ENCODE results near the gene RBMS1.
"Not testable (repeated sequence)": the region's sequence is repeated elsewhere in the genome, so short reads cannot be mapped to it uniquely, and the experiment has no call there.

RBMS1 gene

DNA sequence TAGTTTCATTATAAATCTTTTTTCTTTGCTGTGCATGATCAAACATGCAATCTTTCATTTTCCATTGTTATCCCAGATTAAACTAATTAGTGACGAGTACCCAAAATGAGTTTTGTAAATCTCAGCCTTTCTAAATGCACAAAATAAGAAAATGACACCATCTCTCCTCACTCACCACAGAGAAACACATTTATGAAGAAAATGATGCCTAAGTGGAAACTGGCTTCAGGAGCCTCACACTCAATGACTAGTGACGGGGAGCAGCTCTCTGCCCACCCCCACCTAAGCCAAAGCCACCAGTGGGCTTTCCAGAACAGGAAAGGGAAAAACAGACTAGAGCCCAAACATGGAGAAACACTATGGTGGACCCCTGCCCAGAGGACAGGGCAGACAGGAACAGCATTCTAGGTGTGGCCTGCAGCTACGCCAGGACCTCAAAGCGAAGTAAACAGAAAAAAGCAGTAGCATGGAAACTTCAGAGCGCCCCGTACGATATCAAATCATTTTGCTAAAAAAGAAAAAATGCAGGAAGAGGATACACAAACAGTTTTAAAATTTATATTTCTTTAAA lies 113.5 kb downstream of the RBMS1 start:
- no peak for DNase-seq (ENCODE audit: low spot score)

DNA sequence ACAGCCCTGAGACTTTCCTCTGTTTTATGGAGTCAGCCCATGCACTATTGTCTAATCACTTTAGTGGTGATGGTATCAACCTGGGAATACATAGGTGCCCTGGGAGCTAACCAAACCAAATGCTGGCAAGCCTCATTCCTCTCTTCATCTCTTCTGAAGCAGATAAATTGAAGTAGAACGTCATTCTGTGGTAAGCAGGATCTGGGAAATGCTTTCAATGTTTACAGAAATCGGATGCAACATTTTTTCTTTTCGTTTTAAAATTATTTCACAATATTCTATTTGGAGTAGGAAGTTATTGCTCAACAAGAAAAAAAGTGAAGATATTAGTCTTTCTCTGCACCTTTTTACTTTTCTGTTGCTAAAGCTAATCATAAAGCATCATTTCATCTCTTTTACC lies 114.2 kb downstream of the RBMS1 start:
- no peak for DNase-seq (ENCODE audit: low spot score)

DNA sequence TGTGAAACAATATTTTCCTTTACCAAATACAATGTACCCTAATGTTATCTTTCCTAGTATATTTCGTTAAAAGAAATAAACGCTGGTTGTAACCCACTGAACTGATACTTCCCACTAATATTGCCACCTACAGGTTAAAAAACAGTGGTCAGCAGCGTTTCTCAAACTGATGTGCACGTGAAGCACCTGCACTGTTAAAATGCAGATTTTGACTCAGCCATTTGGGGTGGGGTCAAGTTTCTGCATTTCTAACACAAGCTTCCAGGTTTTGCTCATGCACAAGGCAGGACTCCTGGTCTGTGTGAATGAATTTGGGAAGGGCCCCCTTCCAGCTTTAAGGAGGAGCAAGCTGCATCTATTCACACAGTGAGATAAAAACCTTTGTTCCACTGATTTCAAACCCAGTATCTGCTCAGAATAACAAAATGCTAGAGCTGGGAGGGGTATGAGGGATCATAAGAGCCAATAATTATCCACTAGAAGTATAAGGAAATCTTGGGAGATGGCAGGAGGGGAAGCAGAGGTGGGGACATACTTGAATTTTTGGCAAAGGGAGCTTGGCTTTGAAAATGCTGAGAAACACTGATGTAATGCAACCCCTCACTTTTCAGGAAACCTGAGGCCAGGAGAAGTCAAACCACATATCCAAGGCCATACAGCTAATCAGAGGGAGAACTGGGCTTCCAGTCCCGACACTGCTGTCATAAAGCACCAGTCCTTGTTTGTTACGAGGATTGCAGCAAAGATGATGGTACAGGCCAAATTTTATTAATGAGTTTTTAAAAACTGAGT lies 116.2 kb downstream of the RBMS1 start:
- no peak for DNase-seq (ENCODE audit: low spot score)

DNA sequence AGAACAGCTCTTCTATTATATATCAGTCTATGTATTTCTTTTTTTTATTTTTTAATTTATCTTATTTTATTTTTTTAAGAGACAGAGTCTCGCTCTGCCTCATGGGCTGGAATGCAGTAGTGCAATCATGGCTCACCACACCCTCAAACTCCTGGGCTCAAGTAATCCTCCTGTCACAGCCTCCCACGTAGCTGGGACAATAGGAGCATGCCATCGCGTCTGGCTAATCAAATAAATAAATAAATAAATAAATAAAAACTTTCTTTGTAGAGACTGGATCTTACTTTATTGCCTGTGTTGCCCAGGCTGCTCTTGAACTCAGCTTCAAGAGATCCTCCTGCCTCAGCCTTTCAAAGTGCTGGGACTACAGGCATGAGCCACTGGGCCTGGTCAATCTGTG lies 117.0 kb downstream of the RBMS1 start:
- DNase-seq (ENCODE audit: low spot score) = no peak

DNA sequence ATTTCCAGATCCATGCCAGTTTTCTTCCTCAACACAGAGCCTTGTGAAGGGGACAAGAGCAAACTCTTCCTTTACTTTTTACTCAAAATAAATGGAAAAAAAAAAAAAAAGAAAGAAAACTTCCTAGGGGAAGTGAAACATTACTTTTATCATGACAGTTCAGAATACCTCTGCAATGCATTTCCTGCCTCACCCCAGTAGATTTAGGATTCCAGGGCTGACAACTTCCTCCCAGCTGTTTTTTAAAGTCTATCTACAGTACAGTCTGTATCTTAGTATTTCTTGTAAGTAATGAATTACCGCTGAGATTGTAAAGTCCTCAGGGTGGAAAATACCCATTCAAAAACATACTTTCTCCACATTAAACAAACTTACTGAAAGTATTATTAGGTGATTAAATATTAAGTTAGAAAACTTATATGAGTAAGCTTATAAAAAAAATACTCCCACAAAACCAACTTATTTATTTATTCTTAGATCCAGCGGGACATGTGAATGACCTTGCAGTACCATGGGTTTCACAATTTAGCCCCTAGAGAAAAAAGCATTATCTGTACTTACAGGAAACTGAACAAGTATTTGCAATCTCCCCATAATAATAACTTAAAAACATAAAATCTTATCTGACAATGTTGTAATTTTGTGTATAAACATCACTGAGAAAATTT lies 117.7 kb downstream of the RBMS1 start:
- DNase-seq (ENCODE audit: low spot score) = no peak

DNA sequence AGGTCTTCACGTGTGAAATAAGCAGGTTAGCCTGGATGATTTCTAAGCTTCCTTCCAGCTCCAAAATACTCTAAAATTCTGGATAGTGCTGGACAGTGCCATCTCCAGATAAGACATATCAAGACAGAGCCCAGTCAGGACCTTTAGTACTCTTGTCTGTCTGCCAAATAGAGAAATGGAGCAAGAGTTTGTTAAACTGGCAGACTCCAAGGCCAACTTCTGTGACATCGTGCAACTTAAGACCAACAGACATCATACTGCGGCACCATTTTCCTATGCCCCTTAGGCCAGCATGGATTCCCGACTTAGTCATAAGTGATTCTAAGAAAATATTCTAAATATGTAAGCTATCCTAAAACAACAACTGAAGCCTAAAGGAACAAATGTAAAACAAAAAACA lies 118.6 kb downstream of the RBMS1 start:
- no peak for DNase-seq (ENCODE audit: low spot score)

DNA sequence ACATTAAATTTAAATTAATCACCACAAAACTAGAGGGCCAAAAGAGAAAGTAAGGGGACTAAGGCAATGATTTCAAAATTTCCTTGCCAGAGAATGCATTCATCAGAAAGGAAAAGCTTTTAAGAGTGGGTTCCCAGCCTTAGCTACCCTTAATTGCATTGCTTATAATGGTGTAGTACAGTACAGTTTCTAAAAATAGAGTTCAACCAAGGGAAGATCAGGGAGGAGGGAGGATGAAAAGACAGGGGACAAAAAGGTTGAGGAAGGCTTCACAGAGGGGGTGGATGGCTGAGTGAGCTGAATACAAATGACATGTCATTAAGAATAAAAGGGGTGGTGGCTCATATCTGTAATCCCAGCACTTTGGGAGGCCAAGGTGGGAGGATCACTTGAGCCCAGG lies 119.9 kb downstream of the RBMS1 start:
- no peak for DNase-seq (ENCODE audit: low spot score)

DNA sequence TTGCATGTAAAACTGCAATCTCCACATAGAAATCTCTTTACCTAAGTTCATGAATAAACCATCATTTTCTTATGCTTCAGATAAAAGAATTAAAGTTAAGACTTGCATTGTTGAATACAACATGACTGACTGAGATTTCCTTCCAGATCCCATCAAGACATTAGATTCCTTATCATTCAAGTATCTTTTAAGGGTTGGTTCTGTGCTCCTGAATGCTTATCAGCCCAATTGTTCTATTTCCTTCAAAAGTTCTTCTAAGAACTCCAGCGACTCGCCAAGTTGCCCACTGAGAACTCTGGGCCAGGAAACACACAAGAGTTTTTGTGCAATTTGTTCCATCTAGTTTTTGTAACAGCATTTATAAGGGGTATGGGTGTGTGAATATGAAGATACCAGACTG lies 120.3 kb downstream of the RBMS1 start:
- DNase-seq (ENCODE audit: low spot score) = no peak

DNA sequence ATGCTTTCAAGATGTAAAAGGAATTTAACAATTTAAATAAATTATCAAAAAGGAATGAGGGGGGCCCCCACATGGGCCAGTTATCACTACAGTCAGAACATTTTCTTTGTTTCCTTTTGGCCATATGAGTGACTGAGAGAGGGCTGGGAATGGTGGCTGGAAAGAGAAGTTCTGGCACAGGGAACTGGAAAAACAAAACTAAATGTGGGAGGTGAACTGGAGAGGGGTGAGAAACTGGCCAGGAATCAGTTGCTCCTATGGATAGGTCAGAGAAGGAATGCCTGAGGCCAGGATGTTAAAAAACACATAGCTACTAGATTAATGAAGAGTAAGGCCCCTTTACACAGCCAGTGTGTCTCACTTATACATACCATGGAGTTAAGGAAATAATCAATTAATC lies 121.0 kb downstream of the RBMS1 start:
- DNase-seq (ENCODE audit: low spot score) = no peak

DNA sequence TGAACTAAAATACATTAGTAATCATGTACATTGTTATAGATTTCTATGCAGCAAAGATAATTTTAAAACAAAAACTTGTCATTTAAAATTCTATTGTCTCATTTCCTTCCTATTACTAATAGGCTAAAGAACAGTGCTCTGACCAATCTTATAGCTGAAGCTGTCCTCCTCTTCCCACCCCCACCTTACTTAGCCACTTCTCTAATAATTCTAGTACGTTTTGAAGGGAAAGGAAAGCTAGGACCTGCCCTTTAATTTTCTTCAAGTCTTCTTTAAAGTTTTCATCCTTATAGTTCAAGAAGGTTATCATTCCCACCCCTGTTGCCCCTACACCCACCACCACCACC lies 121.6 kb downstream of the RBMS1 start:
- no peak for DNase-seq (ENCODE audit: low spot score)

DNA sequence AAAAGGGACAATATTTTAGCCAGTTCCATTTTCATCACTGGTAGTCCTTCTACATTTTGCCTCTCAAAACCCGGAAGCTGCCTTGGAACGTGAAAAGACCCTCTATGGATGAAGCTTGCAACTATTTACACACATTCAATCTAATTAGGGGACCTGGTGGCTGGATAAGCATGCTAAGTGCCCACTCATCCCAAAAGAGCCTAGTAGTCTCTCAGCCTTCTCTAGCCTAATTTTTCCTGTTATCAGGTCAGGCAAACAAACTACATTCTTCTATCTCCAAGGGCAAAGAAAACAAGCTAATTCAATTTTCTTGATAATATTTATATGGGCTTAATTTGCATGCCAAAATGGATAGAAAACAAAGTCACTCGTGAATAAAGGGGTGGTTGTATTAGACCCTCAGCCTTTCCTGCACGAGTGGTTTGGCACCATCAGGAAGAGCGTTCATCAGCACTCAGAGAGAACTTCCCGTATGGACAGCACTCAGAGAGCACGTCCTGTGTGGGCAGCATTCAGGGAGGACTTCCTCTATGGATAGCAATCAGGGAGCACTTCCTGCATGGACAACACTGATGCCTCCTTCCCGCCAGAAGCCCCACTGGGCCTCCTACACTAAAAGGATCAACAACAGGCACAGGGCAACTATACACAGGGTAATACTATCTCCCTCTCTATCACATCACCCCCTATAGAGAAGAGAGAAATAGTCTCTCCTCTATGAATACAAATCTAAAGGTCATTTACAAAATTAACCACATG lies 122.2 kb downstream of the RBMS1 start:
- DNase-seq (ENCODE audit: low spot score) = no peak

DNA sequence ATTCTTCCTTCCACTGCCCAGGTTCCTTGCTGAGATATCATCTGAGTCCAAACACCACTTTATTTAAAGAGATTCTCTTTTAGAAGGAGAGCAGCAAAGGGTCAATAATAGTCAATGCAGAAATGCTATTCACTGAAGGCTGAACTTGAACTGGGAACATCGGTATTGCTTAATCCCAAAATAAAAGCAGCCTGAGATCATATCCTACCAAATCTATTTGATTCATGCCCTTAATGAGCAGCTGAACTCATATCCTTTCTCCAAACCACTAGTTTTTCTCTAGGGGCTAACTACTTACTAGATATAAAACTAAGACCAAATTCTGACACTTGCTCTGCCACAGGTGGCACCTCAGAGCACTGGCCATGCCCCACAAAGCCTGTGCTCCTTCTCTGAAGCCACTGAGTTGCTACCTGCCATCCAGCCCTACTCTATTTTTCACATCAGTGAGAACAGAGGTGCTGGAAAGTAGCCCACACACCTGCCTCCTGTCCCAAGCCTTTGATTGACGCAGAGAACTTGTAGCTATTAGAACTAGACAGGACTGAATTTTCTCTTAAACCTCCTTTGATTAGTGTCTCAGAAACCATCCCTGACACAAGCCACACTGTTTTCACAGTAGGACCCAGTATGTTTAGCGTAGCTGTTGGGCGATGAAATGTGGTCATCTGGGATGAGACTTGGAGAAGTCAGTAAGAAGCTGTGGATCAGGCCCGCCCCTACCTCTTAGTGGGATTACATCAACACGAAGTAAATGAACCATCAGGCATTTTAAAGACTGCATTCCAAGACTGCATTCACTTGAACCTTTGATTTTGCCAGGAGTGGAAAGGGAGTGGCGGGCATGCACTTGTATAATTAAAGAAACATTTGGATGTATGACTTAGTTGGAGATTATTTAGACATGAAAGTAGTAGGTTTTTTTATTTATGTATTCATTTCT lies 124.3 kb downstream of the RBMS1 start:
- DNase-seq (ENCODE audit: low spot score) = no peak

DNA sequence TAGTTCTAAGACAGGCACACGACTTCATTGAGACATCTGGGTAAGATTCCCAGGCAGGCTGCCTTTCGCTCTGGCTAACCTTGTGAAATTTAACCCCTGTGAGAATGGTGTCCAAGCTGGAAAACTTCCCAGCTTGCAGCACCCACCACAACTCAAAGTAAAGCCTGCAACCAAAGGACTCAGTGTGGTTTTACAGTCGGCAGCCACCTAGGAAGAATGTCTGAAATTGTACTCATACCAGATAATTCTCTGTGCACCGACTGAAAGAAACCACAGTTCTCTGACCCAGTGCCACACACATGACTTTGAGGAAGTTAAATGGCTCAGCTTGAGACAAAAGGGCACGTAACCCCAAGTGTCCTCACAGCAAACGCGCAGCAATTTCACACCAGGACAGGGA lies 125.7 kb downstream of the RBMS1 start:
- no peak for DNase-seq (ENCODE audit: low spot score)

DNA sequence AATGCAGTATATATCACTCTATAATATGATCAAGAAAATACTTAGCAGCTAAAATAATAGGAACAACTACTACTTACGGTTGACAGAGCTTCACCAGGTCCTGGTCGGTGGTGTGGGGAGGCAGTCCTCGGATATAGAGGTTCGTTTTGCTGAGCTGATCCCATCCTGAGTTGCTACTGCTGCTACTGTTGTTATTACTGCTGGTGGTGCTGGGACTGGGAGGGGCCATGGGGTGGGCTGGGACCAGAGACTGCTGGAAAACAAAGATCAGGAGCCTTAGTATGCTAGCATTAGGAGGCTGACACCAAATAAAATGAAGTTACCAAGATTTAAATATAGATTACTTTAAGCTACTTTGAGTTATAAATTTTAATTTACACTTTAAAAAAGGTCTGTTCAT lies 126.5 kb downstream of the RBMS1 start:
- DNase-seq (ENCODE audit: low spot score) = not testable (repeated sequence)

DNA sequence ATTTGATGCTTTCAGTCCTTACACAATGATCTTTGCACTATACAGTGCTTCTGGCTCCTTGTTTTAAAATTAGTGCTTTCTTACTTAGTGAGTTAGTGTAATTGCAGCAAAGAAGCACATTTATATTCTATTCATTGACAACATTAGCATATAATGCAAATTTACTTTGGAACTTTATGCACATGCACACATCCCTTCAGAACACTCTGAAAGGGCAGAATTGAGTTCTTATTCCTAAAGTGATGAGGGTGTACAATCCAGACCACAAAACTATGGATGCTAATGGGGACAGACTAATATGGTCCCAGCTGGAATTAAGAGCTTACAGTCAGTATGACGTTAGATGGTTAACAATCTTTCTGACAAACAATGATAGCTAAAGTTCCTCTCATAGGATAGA lies 127.1 kb downstream of the RBMS1 start:
- no peak for DNase-seq (ENCODE audit: low spot score)

DNA sequence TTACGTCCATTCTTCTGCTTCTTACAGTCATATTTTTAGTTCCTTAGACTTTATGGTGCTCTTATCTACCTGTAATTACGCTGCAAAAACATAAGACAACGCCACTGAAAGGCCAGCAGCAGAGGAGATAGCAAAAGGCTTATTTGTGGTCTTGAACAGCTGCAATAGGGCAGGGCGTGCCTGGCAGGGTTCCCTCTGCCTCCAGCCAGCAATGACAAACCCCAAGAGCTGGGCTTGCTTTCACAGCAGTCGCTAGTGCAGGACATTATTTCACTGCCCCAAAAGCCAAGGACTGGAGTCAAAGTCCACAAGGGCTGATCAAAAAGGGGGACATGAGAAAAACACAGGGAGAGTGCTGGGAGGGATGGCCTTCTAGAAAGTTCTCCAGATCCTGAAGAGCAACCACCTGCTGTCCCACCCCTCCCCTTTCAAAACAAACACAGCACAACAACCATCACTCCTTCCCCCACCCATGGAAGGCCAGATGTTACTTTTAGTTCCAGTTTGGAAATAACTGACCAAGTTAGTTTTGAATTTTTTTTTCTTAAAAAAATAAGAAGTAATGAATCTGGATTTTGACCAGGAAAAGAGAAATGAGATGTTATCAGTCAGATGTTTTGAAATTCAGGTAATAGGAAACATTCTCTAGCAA lies 127.8 kb downstream of the RBMS1 start:
- peak; percentile 27 for DNase-seq (ENCODE audit: low spot score)

DNA sequence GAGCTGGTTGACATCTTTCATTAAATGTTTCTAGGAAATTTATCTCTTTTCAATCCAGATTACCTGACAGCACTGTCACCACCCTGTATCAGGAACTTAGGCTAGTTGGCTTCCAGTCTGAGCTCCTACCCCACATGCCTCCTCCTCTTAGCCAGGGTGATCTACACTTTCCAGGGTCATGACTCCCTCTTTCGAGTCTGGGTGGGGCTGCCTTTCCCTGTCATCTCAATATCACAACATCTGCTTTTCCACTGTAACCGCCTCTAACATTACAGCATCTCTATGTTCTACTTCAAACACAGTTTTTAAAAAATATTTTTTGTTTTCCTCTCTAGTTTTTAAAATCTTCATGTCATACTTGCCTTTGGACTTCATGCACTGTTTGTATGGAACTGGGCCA lies 129.2 kb downstream of the RBMS1 start:
- no peak for DNase-seq (ENCODE audit: low spot score)

DNA sequence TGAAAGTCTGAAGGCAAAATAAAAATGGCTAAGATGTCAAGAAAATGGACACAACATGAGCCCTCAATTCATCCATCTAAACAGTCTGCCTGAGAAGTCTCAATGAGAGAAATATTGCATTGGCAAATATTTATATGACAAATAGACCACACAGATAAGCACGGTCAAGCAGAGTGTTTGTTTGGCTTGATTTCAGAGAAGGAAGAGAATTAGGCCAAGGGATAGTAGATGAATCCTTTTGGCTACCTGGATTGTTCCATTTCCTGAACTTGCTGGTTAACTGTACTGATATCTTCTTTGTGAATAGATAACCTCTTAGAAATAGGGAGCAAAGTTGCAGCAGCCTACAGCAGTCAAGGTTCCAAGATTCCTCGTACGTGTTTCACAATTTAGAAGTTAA lies 129.6 kb downstream of the RBMS1 start:
- DNase-seq (ENCODE audit: low spot score) = no peak

DNA sequence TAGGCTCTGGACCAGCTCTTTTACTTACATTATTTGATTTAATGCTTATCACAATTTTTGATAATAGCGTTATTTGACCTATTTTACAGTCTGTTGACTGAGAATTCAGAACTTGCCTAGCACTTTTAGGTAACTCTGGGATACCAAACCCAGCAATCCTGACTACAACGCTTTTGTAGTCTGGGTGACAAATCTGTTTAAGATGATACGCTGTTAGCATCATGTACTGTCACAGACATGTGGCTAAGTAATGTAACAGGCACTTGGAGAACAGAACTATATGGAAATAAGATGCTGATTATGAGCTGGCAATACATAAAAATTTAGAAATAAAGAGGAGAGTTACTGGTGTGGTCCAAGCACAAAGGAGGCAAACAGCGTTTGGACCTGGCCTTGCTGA lies 130.6 kb downstream of the RBMS1 start:
- DNase-seq (ENCODE audit: low spot score) = no peak

DNA sequence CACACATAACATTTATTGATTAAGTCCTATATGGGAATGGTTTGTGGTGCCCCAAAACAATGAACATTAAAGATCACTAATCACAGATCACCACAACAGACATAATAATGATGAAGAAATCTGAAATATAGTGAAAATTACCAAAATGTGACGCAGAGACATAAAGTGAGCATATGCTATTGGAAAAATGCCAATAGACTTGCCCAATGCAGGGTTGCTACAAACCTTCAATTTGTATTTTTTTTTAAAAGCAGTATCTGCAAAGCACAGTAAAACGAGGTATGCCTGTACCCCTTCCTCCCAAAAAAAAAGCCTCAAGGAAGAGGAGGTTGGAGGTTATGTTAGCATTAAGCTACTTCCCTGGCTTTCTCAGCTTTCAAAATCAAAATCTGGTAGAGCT lies 131.1 kb downstream of the RBMS1 start:
- DNase-seq (ENCODE audit: low spot score) = no peak

DNA sequence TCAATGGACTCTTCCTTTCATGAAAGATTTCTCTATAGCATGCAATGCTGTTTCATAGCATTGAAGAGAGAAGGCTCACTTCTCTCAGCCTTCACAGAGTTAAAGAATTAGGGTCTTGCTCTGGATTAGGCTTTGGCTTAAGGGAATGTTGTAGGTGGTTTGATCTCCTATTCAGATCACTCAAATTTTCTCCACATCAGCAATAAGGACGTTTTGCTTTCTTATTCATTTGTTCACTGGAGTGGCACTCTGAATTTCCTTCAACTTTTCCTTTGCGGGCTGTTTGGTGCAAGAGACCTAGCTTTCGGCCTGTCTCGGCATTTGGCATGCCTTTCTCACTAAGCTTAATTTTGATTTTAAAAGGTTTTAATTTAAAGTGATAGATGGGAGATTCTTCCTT lies 131.6 kb downstream of the RBMS1 start:
- DNase-seq (ENCODE audit: low spot score) = no peak
